GM21367 (cell line): ENCODE data around the gene PTPRD.

Source experiments
- ATAC-seq: cut with Tn5 transposase; IDR thresholded peaks from one replicate; pipeline ENCODE4 v1.9.1; 2021; ENCODE audit not compliant: unreplicated experiment

The PTPRD gene

GRCh38 chr9:8816361-8816760 lies 1796.4 kb downstream of the PTPRD start:
- no peak for ATAC-seq

GRCh38 chr9:8815931-8816330 lies 1796.9 kb downstream of the PTPRD start:
- ATAC-seq = no peak

GRCh38 chr9:8815219-8815618 lies 1797.6 kb downstream of the PTPRD start:
- no peak for ATAC-seq

GRCh38 chr9:8812888-8813287 lies 1799.9 kb downstream of the PTPRD start:
- ATAC-seq = no peak

- ATAC-seq = no peak
These were observed 1803.1 kb downstream of the PTPRD start for GRCh38 chr9:8809741-8810140.

GRCh38 chr9:8806150-8806549 lies 1806.7 kb downstream of the PTPRD start:
- ATAC-seq = no peak

- no peak for ATAC-seq
These were observed 1808.2 kb downstream of the PTPRD start for GRCh38 chr9:8804613-8805012.

GRCh38 chr9:8802242-8802641 lies 1810.6 kb downstream of the PTPRD start:
- ATAC-seq = no peak

GRCh38 chr9:8800196-8800595 lies 1812.6 kb downstream of the PTPRD start:
- ATAC-seq = no peak

GRCh38 chr9:8799615-8800014 lies 1813.2 kb downstream of the PTPRD start:
- no peak for ATAC-seq

GRCh38 chr9:8799206-8799605 lies 1813.6 kb downstream of the PTPRD start:
- ATAC-seq = no peak

GRCh38 chr9:8784838-8785237 lies 1828.0 kb downstream of the PTPRD start:
- ATAC-seq = no peak

GRCh38 chr9:8783941-8784340 lies 1828.9 kb downstream of the PTPRD start:
- no peak for ATAC-seq

GRCh38 chr9:8782237-8782636 lies 1830.6 kb downstream of the PTPRD start:
- ATAC-seq = no peak

GRCh38 chr9:8781458-8781857 lies 1831.3 kb downstream of the PTPRD start:
- ATAC-seq = no peak

- no peak for ATAC-seq
These were observed 1832.4 kb downstream of the PTPRD start for GRCh38 chr9:8780386-8780785.

- no peak for ATAC-seq
These were observed 1833.3 kb downstream of the PTPRD start for GRCh38 chr9:8779478-8779877.

- no peak for ATAC-seq
These were observed 1834.4 kb downstream of the PTPRD start for GRCh38 chr9:8778356-8778755.

- ATAC-seq = no peak
These were observed 1840.5 kb downstream of the PTPRD start for GRCh38 chr9:8772302-8772701.

- no peak for ATAC-seq
These were observed 1843.6 kb downstream of the PTPRD start for GRCh38 chr9:8769153-8769552.

- ATAC-seq = no peak
These were observed 1846.7 kb downstream of the PTPRD start for GRCh38 chr9:8766096-8766495.

- no peak for ATAC-seq
These were observed 1848.8 kb downstream of the PTPRD start for GRCh38 chr9:8764051-8764450.

GRCh38 chr9:8762479-8763085 lies 1850.2 kb downstream of the PTPRD start:
- ATAC-seq = no peak
